ENCODE results near the gene PUSL1. TPM values are rescaled to one million over a fixed set of nuclear protein-coding genes. Genes with fewer than 3 reads are reported as not detected.
A peak's percentile ranks its signal among the peaks of the same experiment; 100 is the strongest.

Gene PUSL1
- total and polyA plus RNA-seq, 2 of the 13 experiments (the other 11 are each of a cell fraction or from before 2014, with no cell fraction given): 8.3 to 22.2 TPM

DNA sequence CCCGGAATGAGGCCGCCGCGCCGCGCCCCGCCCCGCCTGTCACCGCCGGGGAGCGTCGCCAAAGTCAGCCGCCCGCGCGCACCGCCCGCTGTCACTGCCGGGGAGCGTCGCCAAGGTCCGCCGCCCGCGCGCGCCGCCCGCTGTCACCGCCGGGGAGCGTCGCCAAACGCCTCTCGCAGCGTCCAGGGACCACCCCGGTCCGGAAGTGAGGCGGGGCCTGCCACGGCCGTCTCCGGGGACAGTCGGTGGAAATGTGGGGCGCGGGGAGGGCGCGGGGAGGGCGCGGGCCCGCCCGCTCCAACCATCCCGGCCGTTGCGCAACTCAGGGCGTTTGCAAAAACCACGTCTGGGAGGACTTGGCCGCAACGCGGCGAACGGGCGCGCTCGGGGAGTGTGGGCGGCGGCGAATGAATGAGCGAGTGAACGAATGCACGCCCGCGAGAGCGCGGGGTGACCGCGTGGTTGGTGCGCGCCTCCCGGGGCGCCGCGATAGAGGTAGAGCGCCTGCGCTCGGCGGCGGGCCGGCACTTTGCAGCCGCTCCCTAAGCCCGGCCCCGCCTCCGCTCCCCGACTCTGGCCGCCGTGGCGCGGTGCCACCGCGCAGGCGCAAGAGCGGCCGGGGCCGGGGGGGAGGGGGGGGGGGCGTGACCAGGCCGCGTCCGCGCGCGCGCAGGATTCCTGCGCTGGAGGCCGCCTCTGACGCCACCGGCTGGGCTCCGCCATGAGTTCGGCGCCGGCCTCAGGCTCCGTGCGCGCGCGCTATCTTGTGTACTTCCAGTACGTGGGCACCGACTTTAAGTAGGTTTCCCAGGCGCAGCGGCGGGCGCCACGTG, at the start of gene PUSL1, which contains the start of gene ACAP3 (continued):
- TF ChIP-seq ZNF800 (CRISPR knock-in tag; IDR thresholded peaks at IDR 0.05) (peak; percentile 87), ZNF589 (CRISPR knock-in tag; conservative IDR thresholded peaks at IDR 0.05) (peak; percentile 79), ZNF350 (CRISPR knock-in tag; IDR thresholded peaks at IDR 0.05; ENCODE audit: borderline replicate concordance, low read depth) (no peak), FOSL1 (CRISPR knock-in tag; IDR thresholded peaks at IDR 0.05; ENCODE audit: borderline replicate concordance) (no peak), ZMAT3 (CRISPR knock-in tag; conservative IDR thresholded peaks at IDR 0.05) (0 out of 2 replicates have a peak, but pooled peaks have one; percentile 37), FOXO1 (CRISPR knock-in tag; IDR thresholded peaks at IDR 0.05) (peak; percentile 8; the same call in 1 of the 2 replicates)
- TF ChIP-seq, protein P1, sequence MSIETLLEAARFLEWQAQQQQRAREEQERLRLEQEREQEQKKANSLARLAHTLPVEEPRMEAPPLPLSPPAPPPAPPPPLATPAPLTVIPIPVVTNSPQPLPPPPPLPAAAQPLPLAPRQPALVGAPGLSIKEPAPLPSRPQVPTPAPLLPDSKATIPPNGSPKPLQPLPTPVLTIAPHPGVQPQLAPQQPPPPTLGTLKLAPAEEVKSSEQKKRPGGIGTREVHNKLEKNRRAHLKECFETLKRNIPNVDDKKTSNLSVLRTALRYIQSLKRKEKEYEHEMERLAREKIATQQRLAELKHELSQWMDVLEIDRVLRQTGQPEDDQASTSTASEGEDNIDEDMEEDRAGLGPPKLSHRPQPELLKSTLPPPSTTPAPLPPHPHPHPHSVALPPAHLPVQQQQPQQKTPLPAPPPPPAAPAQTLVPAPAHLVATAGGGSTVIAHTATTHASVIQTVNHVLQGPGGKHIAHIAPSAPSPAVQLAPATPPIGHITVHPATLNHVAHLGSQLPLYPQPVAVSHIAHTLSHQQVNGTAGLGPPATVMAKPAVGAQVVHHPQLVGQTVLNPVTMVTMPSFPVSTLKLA (IDR thresholded peaks at IDR 0.05): peak; percentile 38; the same call in 1 of the 2 replicates

DNA sequence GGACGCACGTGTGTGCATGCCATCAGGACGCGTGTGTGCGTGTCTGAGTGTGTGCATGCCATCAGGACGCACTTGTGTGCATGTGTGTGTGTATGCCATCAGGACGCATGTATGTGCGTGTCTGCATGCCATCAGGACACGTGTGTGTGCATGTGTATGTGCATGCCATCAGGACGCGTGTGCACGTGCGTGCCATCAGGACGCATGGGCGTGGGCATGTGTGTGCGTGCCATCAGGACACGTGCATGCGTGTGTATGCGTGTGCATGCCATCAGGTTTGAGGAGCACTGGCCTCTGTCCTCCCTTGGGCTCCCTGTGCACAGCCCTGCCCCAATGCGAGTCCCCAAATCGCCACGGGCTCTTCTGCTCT, 49.3 kb upstream of the PUSL1 start:
- intact Hi-C loops (cut with micrococcal nuclease; ENCODE audit: unreplicated experiment): no loop called here
- Histone ChIP-seq H3K4me1 (ENCODE audit: insufficient read depth, low read length) (no peaks in the 10 kb centered on the region), H3K27me3 (ENCODE audit: control insufficient read depth in 1 of 2, insufficient read depth in 2 of 2, low read length in 2 of 2) (no peaks in the 10 kb centered on the region), H3K4me2 (ENCODE audit: low read depth, low read length) (no peak overlapping the region), H2AFZ (ENCODE audit: low read length) (no peak overlapping the region), H3K79me2 (ENCODE audit: insufficient read depth, low read length) (no peaks in the 10 kb centered on the region), H3K9me3 (ENCODE audit: low read length) (no peaks in the 10 kb centered on the region), H3K36me3 (replicated peaks in 1 of 2; ENCODE audit: control insufficient read depth in 1 of 2, insufficient read depth in 2 of 2, low read length in 2 of 2) (peaks cover 20 to 56% of the 10 kb centered on the region in 2 experiments; a peak in 4 of 5 replicates), H4K20me1 (ENCODE audit: insufficient read depth, low read length) (no peaks in the 10 kb centered on the region), H3K9ac (ENCODE audit: insufficient read depth, low read depth, low read length) (no peak overlapping the region), H3K4me3 (replicated peaks in 1 of 3; ENCODE audit: insufficient read depth in 1 of 3, low read depth in 2 of 3, low read length in 3 of 3) (no peak overlapping the region), H3K27ac (ENCODE audit: extremely low read length, insufficient read depth, low read length) (no peak overlapping the region)
- CTCF ChIA-PET (ENCODE audit: low intra/inter-chr PET ratio, low total read pairs): no interaction called here
- in situ Hi-C loops (cut with HindIII; ENCODE audit: extremely low pct_ligation_motif_present, low pct_unique_long_range_greater_than_20kb): no loop called here
- WGBS (ENCODE audit: low lambda C conversion rate): 98% methylated on average over 20 of the region's 22 CpGs
- no TSS peak for BruUV-seq (replicated peaks)
- POLR2A ChIA-PET: no interaction called here
- DNase-seq (ENCODE audit: low spot score): no peak
- no peak for ATAC-seq
- FAIRE-seq: no peak
- TF ChIP-seq ZNF282 (IDR thresholded peaks at IDR 0.05; ENCODE audit: partially characterized antibody) (no peak), ZNF782 (CRISPR knock-in tag; IDR thresholded peaks at IDR 0.05; ENCODE audit: borderline replicate concordance) (0 out of 2 replicates have a peak, but pooled peaks have one; percentile 28), ZNF768 (CRISPR knock-in tag; IDR thresholded peaks at IDR 0.05) (no peak), POLR2A (IDR thresholded peaks at IDR 0.05; ENCODE audit: insufficient read depth in 1 of 2, low read depth in 2 of 2, low read length in 2 of 2) (peak in 1 of 2 experiments; percentile 41; a peak in 1 of 4 replicates), GATAD2A (CRISPR knock-in tag; IDR thresholded peaks at IDR 0.05) (no peak), RBFOX2 (IDR thresholded peaks at IDR 0.05; ENCODE audit: low read depth, low read length) (peak; percentile 54), KMT2A (CRISPR knock-in tag; IDR thresholded peaks at IDR 0.05) (no peak), HNRNPL (IDR thresholded peaks at IDR 0.05; ENCODE audit: low read depth, low read length) (peak; percentile 33; the same call in 1 of the 2 replicates), JDP2 (CRISPR knock-in tag; IDR thresholded peaks at IDR 0.05; ENCODE audit: borderline replicate concordance) (no peak), RBM22 (optimal IDR thresholded peaks at IDR 0.05; ENCODE audit: low read length) (no peak), SRSF1 (optimal IDR thresholded peaks at IDR 0.05; ENCODE audit: low read depth, low read length) (no peak), ZNF556 (CRISPR knock-in tag; IDR thresholded peaks at IDR 0.05; ENCODE audit: borderline replicate concordance) (no peak), RCOR2 (CRISPR knock-in tag; IDR thresholded peaks at IDR 0.05) (no peak), ZNF3 (CRISPR knock-in tag; IDR thresholded peaks at IDR 0.05) (no peak), AGO2 (optimal IDR thresholded peaks at IDR 0.05; ENCODE audit: low read depth, low read length) (peak; percentile 79), HNRNPLL (IDR thresholded peaks at IDR 0.05; ENCODE audit: low read depth, low read length, poor library complexity, severe bottlenecking) (peak; percentile 21)

Data from HepG2 (cell line).